GM18517 (cell line): Measurements from ENCODE around the gene LLCFC1.

Source experiments
- ATAC-seq: cut with Tn5 transposase; IDR thresholded peaks from one replicate; pipeline ENCODE4 v1.9.1; 2021; ENCODE audit warnings: mild to moderate bottlenecking, moderate library complexity; ENCODE audit not compliant: unreplicated experiment

The LLCFC1 gene

GRCh38 chr7:142908921-142909890, 30.1 kb upstream of the LLCFC1 start:
- no peak for ATAC-seq

DNA sequence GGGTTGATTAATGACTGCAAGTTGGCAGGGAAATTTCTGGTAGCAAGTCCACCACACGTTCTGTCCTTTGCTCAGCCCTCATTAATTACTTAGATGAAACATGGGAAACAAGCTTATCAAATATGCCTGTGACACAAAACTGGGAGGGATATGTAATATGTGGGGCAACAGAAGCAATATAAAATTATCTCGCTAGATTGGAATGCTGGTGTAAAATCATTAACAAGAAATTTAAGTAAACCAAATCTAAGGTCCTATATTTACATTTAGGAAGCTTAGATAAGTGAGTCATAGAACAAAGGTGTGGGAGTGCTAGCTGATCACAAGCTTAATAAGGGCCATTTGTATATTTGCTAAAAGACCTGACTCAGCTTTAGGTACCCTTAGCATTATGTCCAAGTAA, 29.3 kb upstream of the LLCFC1 start:
- ATAC-seq = no peak

- ATAC-seq = no peak
Measured at GRCh38 chr7:142910481-142910880, 28.8 kb upstream of the LLCFC1 start.

- ATAC-seq = no peak
Measured at GRCh38 chr7:142913051-142913450, 26.2 kb upstream of the LLCFC1 start.

DNA sequence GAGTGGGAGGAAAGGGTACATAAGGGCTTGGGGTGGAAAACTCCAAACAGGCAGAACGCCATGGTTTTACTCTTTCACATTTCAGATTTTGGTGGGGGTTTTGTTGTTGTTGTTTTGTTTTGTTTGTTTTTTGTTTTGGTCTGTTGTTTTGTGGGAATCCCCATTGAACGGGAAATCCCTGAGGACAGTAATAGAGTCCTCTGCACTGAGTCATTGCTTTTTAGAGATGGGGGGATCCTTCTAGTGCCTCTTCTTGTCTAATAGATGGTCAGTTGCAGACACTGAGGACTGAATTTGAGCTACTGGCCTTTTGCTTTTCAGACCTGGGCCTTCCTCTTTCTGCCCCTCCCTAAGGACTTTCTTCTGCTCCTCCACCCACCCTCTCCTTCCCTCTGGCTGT, 25.7 kb upstream of the LLCFC1 start:
- no peak for ATAC-seq

DNA sequence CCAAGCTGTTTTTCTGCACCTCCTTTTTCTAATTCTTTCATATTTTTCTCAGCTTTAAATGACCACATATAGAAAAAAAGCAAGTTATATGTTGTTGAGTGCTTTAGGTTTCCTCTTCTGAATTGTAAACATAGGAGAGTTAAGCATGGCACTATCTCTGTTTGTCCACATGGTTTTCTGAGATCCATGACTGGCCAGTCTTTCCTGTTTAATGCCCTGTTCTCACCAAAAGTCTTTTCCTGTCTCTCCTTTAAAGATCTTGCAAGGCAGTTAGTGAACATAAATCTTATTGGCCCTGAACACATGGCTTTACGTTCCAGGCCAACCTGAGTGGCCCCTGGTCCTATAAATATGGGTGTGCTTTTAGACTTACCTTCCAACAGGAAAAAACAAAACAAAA, 25.2 kb upstream of the LLCFC1 start:
- no peak for ATAC-seq

- no peak for ATAC-seq
Measured at GRCh38 chr7:142915315-142915714, 24.0 kb upstream of the LLCFC1 start.

DNA sequence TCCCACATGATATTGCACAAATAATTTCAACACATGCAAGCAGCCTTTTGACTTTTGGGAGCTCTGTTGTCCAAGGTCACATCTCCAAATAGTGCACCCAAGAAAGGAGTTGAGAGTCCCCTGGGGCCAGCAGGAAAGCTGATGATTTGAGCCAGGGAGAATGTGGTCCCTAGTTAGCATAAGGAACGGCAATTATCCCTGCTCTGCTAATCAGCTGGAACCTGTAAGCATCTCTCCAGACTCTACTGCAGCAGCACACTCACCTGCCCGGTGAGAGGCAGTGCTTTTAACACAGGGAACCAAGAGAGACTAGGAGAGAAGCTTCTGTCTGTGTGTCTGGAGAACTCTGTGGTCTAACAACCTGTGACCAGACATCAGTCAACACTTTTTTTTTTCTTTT, 22.8 kb upstream of the LLCFC1 start:
- ATAC-seq = no peak

DNA sequence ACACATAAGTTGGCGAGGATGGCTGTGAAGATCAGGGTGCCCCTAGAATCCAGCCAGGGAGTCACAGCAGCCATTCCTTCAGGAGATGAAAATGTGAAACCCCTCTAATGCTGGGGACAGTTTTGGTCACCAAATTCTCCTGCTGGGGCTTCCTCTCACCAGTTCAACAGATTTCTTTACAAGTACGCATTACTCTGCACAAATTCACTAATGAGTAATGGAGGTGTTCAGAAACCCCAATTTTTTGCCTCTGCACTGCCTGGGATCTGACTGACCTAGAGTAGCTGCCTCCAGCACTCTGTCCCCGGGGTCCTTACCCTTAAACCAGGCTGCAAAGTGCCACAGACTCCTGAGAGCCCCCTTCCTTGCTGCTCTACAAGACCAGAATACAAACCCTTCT, 21.8 kb upstream of the LLCFC1 start:
- no peak for ATAC-seq

DNA sequence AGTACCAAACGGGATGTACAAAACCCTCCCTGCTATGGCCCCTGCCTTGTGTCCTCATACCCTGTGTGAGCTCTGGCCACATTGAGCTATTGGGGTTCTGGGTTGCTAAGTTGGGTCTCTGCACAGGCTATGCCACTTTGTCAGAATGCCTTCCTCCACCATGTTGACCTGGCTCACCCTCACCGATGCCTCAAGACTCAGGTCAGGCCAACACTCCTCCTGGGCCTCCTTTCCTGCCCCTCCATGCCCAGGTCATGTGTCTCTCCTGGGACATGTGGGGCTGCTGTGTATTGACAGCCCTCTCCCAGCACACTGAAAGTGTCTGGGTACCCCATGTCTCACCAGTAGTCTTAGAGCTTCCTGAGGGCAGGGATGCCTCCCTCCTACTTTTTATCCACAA, 20.4 kb upstream of the LLCFC1 start:
- no peak for ATAC-seq

DNA sequence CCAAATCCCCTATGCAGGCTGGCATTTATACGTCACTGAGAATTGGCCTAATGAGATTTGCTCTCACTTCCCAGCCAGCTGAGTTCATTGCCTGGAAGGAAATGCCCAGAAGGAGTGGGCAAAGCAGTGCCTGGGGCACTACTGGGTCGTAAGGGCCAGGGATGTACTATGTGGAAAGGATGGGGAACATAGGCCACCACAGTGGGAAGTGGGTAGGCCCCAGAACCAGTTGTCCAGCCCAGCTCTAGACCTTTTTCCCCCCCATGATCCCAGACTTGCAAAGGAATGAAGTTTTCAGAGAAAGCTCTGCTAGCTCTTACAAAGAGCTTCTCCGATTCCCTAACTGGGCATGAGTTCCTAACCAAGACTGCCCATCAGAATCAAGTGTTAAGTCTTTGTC, 19.6 kb upstream of the LLCFC1 start:
- no peak for ATAC-seq

GRCh38 chr7:142923391-142923790, 15.9 kb upstream of the LLCFC1 start:
- no peak for ATAC-seq

GRCh38 chr7:142925413-142925812, 13.9 kb upstream of the LLCFC1 start:
- no peak for ATAC-seq

GRCh38 chr7:142927085-142927745, 12.1 kb upstream of the LLCFC1 start:
- no peak for ATAC-seq

DNA sequence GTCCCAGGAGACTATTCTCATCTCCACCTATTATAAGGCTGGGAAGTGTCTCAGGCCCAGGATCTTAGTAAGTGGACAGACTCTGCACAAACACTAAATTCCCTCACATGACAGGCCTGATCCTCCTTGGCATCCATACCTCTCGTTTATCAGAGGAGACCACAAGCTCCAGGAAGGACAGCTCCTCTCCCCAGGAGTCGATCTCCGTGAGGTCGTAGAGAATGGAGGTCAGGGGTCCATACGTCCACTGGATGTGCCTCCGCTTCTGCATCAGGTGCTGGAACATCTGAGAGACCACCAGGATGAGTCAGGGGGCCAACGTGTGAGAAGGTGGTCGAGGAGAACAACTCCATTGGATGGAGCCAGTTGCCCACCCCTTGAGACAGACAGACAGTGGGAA, 11.3 kb upstream of the LLCFC1 start:
- ATAC-seq = no peak

DNA sequence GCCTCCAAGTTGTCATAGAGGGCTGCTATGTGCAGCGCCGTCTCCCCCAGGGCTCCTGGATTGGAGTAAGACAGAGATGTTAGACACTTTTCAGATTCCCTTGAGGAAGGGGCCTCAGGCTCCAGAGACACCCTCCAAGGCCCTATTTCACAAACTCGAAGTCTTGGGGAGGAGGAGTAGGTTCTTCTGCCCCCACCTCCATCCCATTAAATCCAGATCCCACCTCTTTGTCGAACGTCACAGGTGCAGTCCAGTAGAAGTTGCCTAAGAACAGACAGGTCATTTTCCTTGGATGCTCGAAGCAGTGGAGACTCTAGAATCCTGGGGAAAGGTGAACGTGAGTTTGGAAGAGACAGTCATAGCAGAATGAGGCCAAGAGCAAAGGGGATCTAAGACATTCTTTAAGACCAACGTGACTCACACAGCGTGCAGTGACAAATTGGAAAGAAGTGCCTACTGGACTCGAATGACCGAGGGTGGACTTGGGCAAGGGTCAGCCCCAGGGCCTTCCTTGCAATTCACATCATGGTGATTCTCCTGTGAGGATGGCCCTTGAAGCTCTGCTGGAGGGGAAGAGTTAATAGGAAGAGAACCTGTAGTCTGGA, 9.1 kb upstream of the LLCFC1 start:
- ATAC-seq = no peak

GRCh38 chr7:142932386-142933091, 6.7 kb upstream of the LLCFC1 start:
- no peak for ATAC-seq

DNA sequence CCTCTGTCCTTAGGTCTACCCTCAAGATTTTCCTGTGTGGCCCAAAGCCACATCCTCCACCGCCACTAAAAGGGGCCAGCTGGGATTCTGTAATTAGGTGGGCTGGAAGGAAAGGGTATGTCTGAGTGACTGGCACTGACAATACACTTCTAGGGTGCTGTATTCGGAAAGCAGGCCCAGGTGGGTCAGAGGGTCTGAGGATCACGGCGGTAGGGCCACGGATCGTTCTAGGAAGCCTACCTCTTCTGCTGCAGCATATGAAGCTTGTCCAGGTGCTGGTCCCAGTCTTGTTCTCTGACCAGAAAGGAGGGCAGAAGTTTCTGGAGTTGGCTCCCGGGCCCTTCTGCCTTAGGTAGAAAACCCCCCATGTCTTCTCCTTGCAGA, 6.2 kb upstream of the LLCFC1 start:
- ATAC-seq = no peak

DNA sequence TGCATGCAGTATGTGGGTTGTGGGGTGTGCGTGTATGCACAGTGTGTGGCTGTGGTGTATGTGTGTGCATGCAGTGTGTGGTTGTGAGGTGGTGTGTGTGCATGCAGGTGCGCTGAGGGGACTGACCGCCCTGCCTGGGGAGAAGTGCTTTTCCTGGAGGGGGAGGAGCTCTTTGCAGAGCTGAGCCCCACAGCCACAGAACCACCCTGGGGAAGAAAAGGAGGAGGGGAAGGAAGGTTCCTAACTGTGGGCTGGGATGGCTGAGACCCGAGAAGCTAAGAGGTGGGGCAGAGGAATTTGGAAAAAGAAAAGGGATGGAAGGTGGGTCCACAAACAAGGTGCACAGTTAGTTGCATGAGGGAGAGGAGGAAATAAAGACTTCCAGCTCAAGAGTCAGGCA, 5.7 kb upstream of the LLCFC1 start, which contains the start of gene TRPV5:
TRPV5 (minus strand) TSS at position 123 of the 400 bp plus-strand sequence. CDS start 287 bp downstream, outside the sequence.
- no peak for ATAC-seq

- ATAC-seq = no peak
Measured at GRCh38 chr7:142934056-142934455, 5.2 kb upstream of the LLCFC1 start.

DNA sequence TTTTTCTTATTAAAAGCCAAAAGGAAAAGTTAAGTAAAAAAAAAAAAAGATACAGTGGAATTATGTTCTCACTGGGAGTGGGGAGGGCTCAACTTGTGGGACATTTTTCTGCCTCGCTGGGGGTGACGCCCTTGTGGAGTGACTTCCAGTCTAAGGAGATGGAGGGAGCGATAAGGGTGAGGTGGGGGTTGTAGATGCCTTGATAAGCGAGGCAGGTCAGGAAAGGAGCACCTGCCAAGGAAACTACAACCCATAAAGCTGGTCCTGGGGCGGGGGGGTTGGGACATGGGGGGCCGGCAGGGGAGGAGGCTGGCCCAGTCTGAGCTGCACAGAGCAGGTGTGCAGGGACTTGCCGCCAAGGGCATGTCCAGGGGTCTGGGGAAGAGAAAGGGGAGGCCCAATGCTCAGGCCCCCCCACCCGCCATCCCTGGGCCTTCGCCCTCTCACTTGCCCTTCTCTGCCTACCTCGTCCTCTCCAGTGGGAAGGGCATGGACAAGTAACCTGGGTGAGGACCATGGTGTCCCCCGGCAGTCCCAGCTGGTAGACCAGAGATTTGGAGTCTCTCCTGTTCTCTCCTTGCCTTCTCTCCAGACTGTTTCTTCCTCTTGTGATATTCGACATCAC, 3.2 kb upstream of the LLCFC1 start:
- no peak for ATAC-seq
